GM23248 (cell line): ENCODE results near the gene TEAD2. TPM values are rescaled to one million over a fixed set of nuclear protein-coding genes. Genes with fewer than 3 reads are reported as not detected.
A peak's percentile ranks its signal among the peaks of the same experiment; 100 is the strongest.

ENCODE experiments used
- DNase-seq: peaks from one replicate; pipeline ENCODE4 v3.0.0-alpha.2; 2015
- H2AFZ ChIP-seq: fragments of 200-600 bp; sonication (generic); 2 replicates; pipeline ENCODE4 v1.6.1; 2016; ENCODE audit warnings: antibody characterized with exemption
- H3F3A ChIP-seq: fragments of 200-600 bp; sonication (generic); 2 replicates; pipeline ENCODE4 v1.6.1; 2016; ENCODE audit warnings: mild to moderate bottlenecking, antibody characterized with exemption, mixed run types; ENCODE audit not compliant: insufficient read depth
- H3K27ac ChIP-seq: fragments of 200-600 bp; sonication (generic); 2 replicates; pipeline ENCODE4 v1.5.1; 2016; ENCODE audit warnings: mild to moderate bottlenecking
- H3K27me3 ChIP-seq: fragments of 200-600 bp; sonication (generic); replicated peaks from 2 replicates; pipeline ENCODE4 v1.6.1; 2016; ENCODE audit warnings: mild to moderate bottlenecking; ENCODE audit not compliant: insufficient read depth
- H3K36me3 ChIP-seq: fragments of 200-600 bp; sonication (generic); 2 replicates; pipeline ENCODE4 v1.6.1; 2016; ENCODE audit warnings: low read depth, mild to moderate bottlenecking
- H3K4me1 ChIP-seq: fragments of 200-600 bp; sonication (generic); 2 replicates; pipeline ENCODE4 v1.6.1; 2016; ENCODE audit warnings: mild to moderate bottlenecking; ENCODE audit not compliant: insufficient read depth
- H3K4me2 ChIP-seq: fragments of 200-600 bp; sonication (generic); one replicate; pipeline ENCODE4 v1.6.1; 2016; ENCODE audit warnings: mild to moderate bottlenecking; ENCODE audit not compliant: unreplicated experiment
- H3K4me3 ChIP-seq: fragments of 200-600 bp; sonication (generic); 2 replicates; pipeline ENCODE4 v1.5.1; 2016; ENCODE audit warnings: mild to moderate bottlenecking
- H3K79me2 ChIP-seq: fragments of 200-600 bp; sonication (generic); 2 replicates; pipeline ENCODE4 v1.6.1; 2016; ENCODE audit warnings: mild to moderate bottlenecking; ENCODE audit not compliant: insufficient read depth
- H3K9ac ChIP-seq: fragments of 200-600 bp; sonication (generic); 2 replicates; pipeline ENCODE4 v1.6.1; 2016; ENCODE audit warnings: mild to moderate bottlenecking
- H3K9me2 ChIP-seq: fragments of 200-600 bp; sonication (generic); 2 replicates; pipeline ENCODE4 v1.6.1; 2016; ENCODE audit warnings: mixed run types, mild to moderate bottlenecking, moderate library complexity; ENCODE audit not compliant: insufficient read depth
- H3K9me3 ChIP-seq: fragments of 200-600 bp; sonication (generic); one replicate; pipeline ENCODE4 v1.6.1; 2017; ENCODE audit warnings: low read depth
- H4K20me1 ChIP-seq: fragments of 200-600 bp; sonication (generic); 2 replicates; pipeline ENCODE4 v1.6.0; 2016; ENCODE audit not compliant: insufficient read depth
- EZH2 ChIP-seq: fragments of 200-600 bp; sonication (generic); IDR thresholded peaks from 2 replicates; pipeline ENCODE4 v1.6.1; 2018; ENCODE audit warnings: antibody characterized with exemption, mild to moderate bottlenecking; ENCODE audit not compliant: insufficient read depth, poor library complexity, severe bottlenecking
- EZH2phosphoT487 ChIP-seq: fragments of 200-600 bp; sonication (generic); IDR thresholded peaks from 2 replicates; pipeline ENCODE4 v1.6.1; 2018; ENCODE audit warnings: antibody characterized with exemption, moderate library complexity, mild to moderate bottlenecking, low read depth; ENCODE audit not compliant: insufficient read depth
- WGBS, 2 experiments: methylation state at CpG; one replicate each; pipeline ENCODE4 v1.1.6; 2015 to 2017; ENCODE audit warnings: low lambda C conversion rate in 2 of 2, low coverage in 1 of 2; ENCODE audit errors: missing lambda C conversion rate in 2 of 2; 5-methylcytosine and 5-hydroxymethylcytosine counted together
- in situ Hi-C: fragments of 300-500 bp; cut with MboI; formaldehyde crosslinking; loops from 2 replicates; pipeline ENCODE4 v1.15.0; 2020
- polyA plus RNA-seq: library from polyadenylated mRNA; unstranded; fragments of >200 nt; fragmentation: Nextera tagmentation; extraction: Ambion mirVana; gene quantifications from 2 replicates; pipeline ENCODE4 v1.2.1, GENCODE V29; 2016
- total RNA-seq: library from RNA; depleted of rRNA; stranded (reverse); fragments of >200 nt; shearing (Covaris generic); gene quantifications from 2 replicates; pipeline ENCODE4 v1.2.3, GENCODE V29; 2014; rRNA removed

The TEAD2 gene
- total RNA-seq (13.9 and 18.7 TPM in 2 replicates), polyA plus RNA-seq (7.1 and 7.8 TPM in 2 replicates)

GRCh38 chr19:49362048-49362928, at the start of gene TEAD2:
Gene TEAD2 (minus strand): TSS chr19:49362416. CDS start chr19:49360075, 2,341 bp downstream.
- TF ChIP-seq EZH2phosphoT487: no peak
- no peak for TF ChIP-seq EZH2
- H3K4me3 ChIP-seq: peak within 1 kb of the TSS; percentile 89
- H3F3A ChIP-seq: 0 out of 2 replicates have a peak, but pooled peaks cover 2% of the 10 kb centered on the region
- H3K9ac ChIP-seq: peak within 1 kb of the TSS; percentile 86
- 0 out of 2 replicates have a peak, but pooled peaks cover 4% of the 10 kb centered on the region for H3K4me1 ChIP-seq
- H3K27ac ChIP-seq: peak within 1 kb of the TSS; percentile 54
- H2AFZ ChIP-seq: peak within 1 kb of the TSS; percentile 90
- no peaks in the 10 kb centered on the region for H4K20me1 ChIP-seq
- in situ Hi-C loops: no loop called here
- H3K9me3 ChIP-seq: no peaks in the 10 kb centered on the region
- H3K36me3 ChIP-seq: no peaks in the 10 kb centered on the region
- DNase-seq: peak; percentile 77
- 1% methylated on average over 43 to 51 of the region's 52 CpGs for WGBS, 2 experiments
- H3K79me2 ChIP-seq: no peaks in the 10 kb centered on the region
- no peaks in the 10 kb centered on the region for H3K27me3 ChIP-seq
- no peaks in the 10 kb centered on the region for H3K9me2 ChIP-seq
- H3K4me2 ChIP-seq: peak within 1 kb of the TSS; percentile 80

- H3K9ac ChIP-seq: no peak overlapping the region
- no peaks in the 10 kb centered on the region; the same call in 1 of the 2 replicates for H3K27me3 ChIP-seq
- H3K9me2 ChIP-seq: no peaks in the 10 kb centered on the region
- no peak for DNase-seq
- no peaks in the 10 kb centered on the region for H3K4me1 ChIP-seq
- H3K4me2 ChIP-seq: no peak overlapping the region
- TF ChIP-seq EZH2phosphoT487 (no peak), EZH2 (no peak)
- no peaks in the 10 kb centered on the region for H3K36me3 ChIP-seq
- no peaks in the 10 kb centered on the region for H3K79me2 ChIP-seq
- no peaks in the 10 kb centered on the region for H3F3A ChIP-seq
- no peaks in the 10 kb centered on the region for H3K9me3 ChIP-seq
- no peaks in the 10 kb centered on the region for H4K20me1 ChIP-seq
- no peak overlapping the region for H3K4me3 ChIP-seq
- in situ Hi-C loops: no loop called here
- 50 to 59% methylated on average over 3 of the region's 3 CpGs for WGBS, 2 experiments
- no peak overlapping the region for H2AFZ ChIP-seq
- H3K27ac ChIP-seq: no peak overlapping the region
Observed at GRCh38 chr19:49411681-49412326, 49.6 kb upstream of the TEAD2 start.

- H3K36me3 ChIP-seq: no peaks in the 10 kb centered on the region
- H3K4me2 ChIP-seq: no peak overlapping the region
- H2AFZ ChIP-seq: no peak overlapping the region
- H3K4me1 ChIP-seq: no peaks in the 10 kb centered on the region
- no peaks in the 10 kb centered on the region for H3K9me3 ChIP-seq
- no peaks in the 10 kb centered on the region for H3K79me2 ChIP-seq
- in situ Hi-C loops: no loop called here
- WGBS, 2 experiments: 69 to 78% methylated on average over 5 of the region's 5 CpGs
- no peaks in the 10 kb centered on the region; the same call in 1 of the 2 replicates for H3K27me3 ChIP-seq
- DNase-seq: no peak
- H3K9ac ChIP-seq: no peak overlapping the region
- H3K27ac ChIP-seq: no peak overlapping the region
- H3F3A ChIP-seq: no peaks in the 10 kb centered on the region
- H3K9me2 ChIP-seq: no peaks in the 10 kb centered on the region
- TF ChIP-seq EZH2 (no peak), EZH2phosphoT487 (no peak)
- H3K4me3 ChIP-seq: no peak overlapping the region
- H4K20me1 ChIP-seq: no peaks in the 10 kb centered on the region
Observed at GRCh38 chr19:49409441-49410029, 47.3 kb upstream of the TEAD2 start.

- no peaks in the 10 kb centered on the region; the same call in 1 of the 2 replicates for H3K27me3 ChIP-seq
- in situ Hi-C loops: no loop called here
- no peak for DNase-seq
- no peak overlapping the region for H3K27ac ChIP-seq
- no peaks in the 10 kb centered on the region for H4K20me1 ChIP-seq
- H3K79me2 ChIP-seq: no peaks in the 10 kb centered on the region
- H3K4me2 ChIP-seq: no peak overlapping the region
- H3K4me1 ChIP-seq: no peaks in the 10 kb centered on the region
- H3K36me3 ChIP-seq: no peaks in the 10 kb centered on the region
- no peaks in the 10 kb centered on the region for H3K9me3 ChIP-seq
- H3K9me2 ChIP-seq: no peaks in the 10 kb centered on the region
- no peak overlapping the region for H2AFZ ChIP-seq
- no peak for TF ChIP-seq EZH2phosphoT487
- no peak for TF ChIP-seq EZH2
- no peak overlapping the region for H3K4me3 ChIP-seq
- no peak overlapping the region for H3K9ac ChIP-seq
- WGBS, 2 experiments: 70 to 73% methylated on average over 8 of the region's 8 CpGs
- H3F3A ChIP-seq: no peaks in the 10 kb centered on the region
Observed at GRCh38 chr19:49408816-49409440, 46.7 kb upstream of the TEAD2 start.
